HepG2 (cell line): Measurements from ENCODE around the gene NME4. TPM values are rescaled to one million over a fixed set of nuclear protein-coding genes. Genes with fewer than 3 reads are reported as not detected.
A peak's percentile ranks its signal among the peaks of the same experiment; 100 is the strongest.

Experiments used
- BRCA1 ChIP-seq: sonication (generic); formaldehyde crosslinking; IDR thresholded peaks from 2 replicates; pipeline ENCODE4 v1.4.0; 2020; ENCODE audit warnings: missing genetic modification reagents
- GTF3A ChIP-seq: sonication (generic); formaldehyde crosslinking; conservative IDR thresholded peaks from 2 replicates; pipeline ENCODE4 v1.4.0; 2020; ENCODE audit warnings: mild to moderate bottlenecking, missing genetic modification reagents
- HDAC2 ChIP-seq: sonication (generic); formaldehyde crosslinking; IDR thresholded peaks from 2 replicates; pipeline ENCODE4 v1.4.0; 2020; ENCODE audit warnings: missing genetic modification reagents
- IRF2 ChIP-seq: IDR thresholded peaks from 2 replicates; pipeline ENCODE4 v1.6.1; 2018; ENCODE audit warnings: missing genetic modification reagents, missing compliant biosample characterization
- KMT2B ChIP-seq: IDR thresholded peaks from 2 replicates; pipeline ENCODE4 v1.6.1; 2016; ENCODE audit warnings: missing genetic modification reagents, missing compliant biosample characterization
- SOX6 ChIP-seq, 2 experiments: fragments of 450-650 bp in 1 of 2; sonication (generic) in 1 of 2; formaldehyde crosslinking in 1 of 2; IDR thresholded peaks; 2 replicates each; pipeline versions ENCODE4 v1.4.0 to v1.6.1; 2017 to 2020; ENCODE audit warnings: antibody characterized with exemption in 1 of 2, mild to moderate bottlenecking in 1 of 2, missing genetic modification reagents in 1 of 2
- TEAD3 ChIP-seq: optimal IDR thresholded peaks from 2 replicates; pipeline ENCODE3; 2016; ENCODE audit warnings: borderline replicate concordance
- ZBTB33 ChIP-seq: sonication (generic); formaldehyde crosslinking; IDR thresholded peaks from 2 replicates; pipeline ENCODE4 v1.4.0; 2020; ENCODE audit warnings: missing genetic modification reagents
- ZBTB34 ChIP-seq: sonication (generic); formaldehyde crosslinking; IDR thresholded peaks from 2 replicates; pipeline ENCODE4 v1.8.0; 2022; ENCODE audit warnings: mild to moderate bottlenecking, missing genetic modification reagents
- ZMYM3 ChIP-seq: sonication (generic); formaldehyde crosslinking; IDR thresholded peaks from 2 replicates; pipeline ENCODE4 v1.5.1; 2020; ENCODE audit warnings: mild to moderate bottlenecking, missing genetic modification reagents
- ZNF142 ChIP-seq: sonication (generic); formaldehyde crosslinking; IDR thresholded peaks from 2 replicates; pipeline ENCODE4 v1.4.0; 2020; ENCODE audit warnings: missing genetic modification reagents
- ZNF280D ChIP-seq: sonication (generic); formaldehyde crosslinking; IDR thresholded peaks from 2 replicates; pipeline ENCODE4 v1.5.1; 2020; ENCODE audit warnings: mild to moderate bottlenecking, missing genetic modification reagents
- ZNF460 ChIP-seq: sonication (generic); formaldehyde crosslinking; IDR thresholded peaks from 2 replicates; pipeline ENCODE4 v1.5.1; 2020; ENCODE audit warnings: missing genetic modification reagents, mild to moderate bottlenecking, borderline replicate concordance
- ZNF678 ChIP-seq: sonication (generic); formaldehyde crosslinking; IDR thresholded peaks from 2 replicates; pipeline ENCODE4 v1.4.0; 2020; ENCODE audit warnings: mild to moderate bottlenecking, missing genetic modification reagents
- ZNF784 ChIP-seq: sonication (generic); formaldehyde crosslinking; IDR thresholded peaks from 2 replicates; pipeline ENCODE4 v1.5.1; 2020; ENCODE audit warnings: missing genetic modification reagents, mild to moderate bottlenecking, borderline replicate concordance
- polyA plus RNA-seq, 8 experiments: library from polyadenylated mRNA; depleted of rRNA in 3 of 8; stranded (reverse) in 7 of 8; unstranded in 1 of 8; fragments of >200 nt; fragmentation: Illumina TruSeq in 4 of 8; extraction: Trizol in 4 of 8; gene quantifications; 2 replicates each; pipeline versions ENCODE4 v1.2.1 to v1.2.3, GENCODE V29; 2011 to 2016; ENCODE audit warnings: low read depth in 4 of 8, missing spikeins in 1 of 8, mixed read lengths in 1 of 8; ENCODE audit not compliant: insufficient read depth in 1 of 8
- total RNA-seq, 5 experiments: library from RNA; depleted of rRNA; stranded (reverse); fragments of >200 nt; fragmentation: Illumina TruSeq; extraction: Trizol; gene quantifications; 2 replicates each; pipeline ENCODE4 v1.2.3, GENCODE V29; 2016; ENCODE audit warnings: low read depth in 1 of 5

The NME4 gene
- total and polyA plus RNA-seq, 2 of the 13 experiments (the other 11 are each of a cell fraction or from before 2014, with no cell fraction given): 121 to 263 TPM

- TF ChIP-seq ZBTB34 (CRISPR knock-in tag): no peak
- no peak for TF ChIP-seq KMT2B
- no peak for TF ChIP-seq GTF3A
- TF ChIP-seq ZNF460 (CRISPR knock-in tag): no peak
- TF ChIP-seq ZNF280D (CRISPR knock-in tag): peak; percentile 82
- 0 out of 2 replicates have a peak, but pooled peaks have one; percentile 29 for TF ChIP-seq IRF2 (CRISPR knock-in tag)
- TF ChIP-seq ZNF678 (CRISPR knock-in tag): no peak
- TF ChIP-seq ZNF784 (CRISPR knock-in tag): no peak
- no peak for TF ChIP-seq BRCA1
- TF ChIP-seq ZMYM3: peak; percentile 57
- 0 out of 2 replicates have a peak, but pooled peaks have one; percentile 40 for TF ChIP-seq HDAC2 (CRISPR knock-in tag)
- peak; percentile 46; the same call in 1 of the 2 replicates for TF ChIP-seq ZBTB33 (CRISPR knock-in tag)
- no peak for TF ChIP-seq ZNF142 (CRISPR knock-in tag)
- peak; percentile 65 for TF ChIP-seq TEAD3
- TF ChIP-seq SOX6 (IDR thresholded peaks at IDR 0.05): no peak
- no peak for TF ChIP-seq SOX6 (CRISPR knock-in tag; IDR thresholded peaks at IDR 0.05)
Observed at GRCh38 chr16:391885-392335, 5.1 kb upstream of the NME4 start (continued).
